ENCODE data around the gene MAP2K1. TPM values are rescaled to one million over a fixed set of nuclear protein-coding genes. Genes with fewer than 3 reads are reported as not detected.

MAP2K1 gene
- total and polyA plus RNA-seq, 3 donors from 2014 or later: 26.1 to 29.6 (median 27.6) TPM

- H3K9me3 ChIP-seq: no peaks in the 10 kb centered on the region
- no peak overlapping the region for H3K4me3 ChIP-seq
- no peaks in the 10 kb centered on the region for H3K36me3 ChIP-seq (ENCODE audit: low read depth, missing control alignments)
- WGBS, 2 donors: 47 to 69% methylated on average over 3 of the region's 3 CpGs
- H3K4me1 ChIP-seq: peaks cover 7% of the 10 kb centered on the region
- no peak overlapping the region for H3K27ac ChIP-seq
- no peaks in the 10 kb centered on the region for H3K27me3 ChIP-seq
- intact Hi-C loops (cut with DNase I; ENCODE audit: low total_unique reads): no loop called here
- TF ChIP-seq POLR2A (IDR thresholded peaks at IDR 0.05): no peak
- no peak for TF ChIP-seq CTCF (IDR thresholded peaks at IDR 0.05)
- DNase-seq: no peak
Measured at GRCh38 chr15:66400351-66400774, 13.7 kb downstream of the MAP2K1 start.

- Histone ChIP-seq H3K4me3 (no peak overlapping the region), H3K4me1 (peaks cover 7% of the 10 kb centered on the region), H3K9me3 (no peaks in the 10 kb centered on the region), H3K36me3 (ENCODE audit: low read depth, missing control alignments) (no peaks in the 10 kb centered on the region), H3K27ac (no peak overlapping the region), H3K27me3 (no peaks in the 10 kb centered on the region)
- WGBS, 2 donors: 84 to 85% methylated on average over 8 of the region's 8 CpGs
- TF ChIP-seq CTCF (IDR thresholded peaks at IDR 0.05) (no peak), POLR2A (IDR thresholded peaks at IDR 0.05) (no peak)
- intact Hi-C loops (cut with DNase I; ENCODE audit: low total_unique reads): no loop called here
- DNase-seq: no peak
Measured at GRCh38 chr15:66401130-66402021, 14.7 kb downstream of the MAP2K1 start.

GRCh38 chr15:66402761-66403284, 16.1 kb downstream of the MAP2K1 start:
- H3K36me3 ChIP-seq (ENCODE audit: low read depth, missing control alignments): no peaks in the 10 kb centered on the region
- no peak overlapping the region for H3K4me3 ChIP-seq
- H3K9me3 ChIP-seq: no peaks in the 10 kb centered on the region
- no peak for DNase-seq
- H3K27ac ChIP-seq: no peak overlapping the region
- peaks cover 7% of the 10 kb centered on the region for H3K4me1 ChIP-seq
- intact Hi-C loops (cut with DNase I; ENCODE audit: low total_unique reads): no loop called here
- no peak for TF ChIP-seq CTCF (IDR thresholded peaks at IDR 0.05)
- TF ChIP-seq POLR2A (IDR thresholded peaks at IDR 0.05): no peak
- 77 to 82% methylated on average over 3 of the region's 3 CpGs for WGBS, 2 donors
- no peaks in the 10 kb centered on the region for H3K27me3 ChIP-seq

GRCh38 chr15:66403323-66403722, 16.6 kb downstream of the MAP2K1 start:
- TF ChIP-seq POLR2A (IDR thresholded peaks at IDR 0.05): no peak
- TF ChIP-seq CTCF (IDR thresholded peaks at IDR 0.05): no peak
- no peaks in the 10 kb centered on the region for H3K27me3 ChIP-seq

More at GRCh38 chr15:66403323-66403722, 16.6 kb downstream of the MAP2K1 start:
- Histone ChIP-seq H3K9me3 (no peaks in the 10 kb centered on the region), H3K4me1 (peaks cover 7% of the 10 kb centered on the region), H3K36me3 (ENCODE audit: low read depth, missing control alignments) (no peaks in the 10 kb centered on the region), H3K4me3 (no peak overlapping the region), H3K27ac (no peak overlapping the region)
- no peak for DNase-seq
- 89 to 92% methylated on average over 5 of the region's 5 CpGs for WGBS, 2 donors
- intact Hi-C loops (cut with DNase I; ENCODE audit: low total_unique reads): no loop called here
